H1 (cell line): ENCODE measurements around the gene MAP7D1. TPM values are rescaled to one million over a fixed set of nuclear protein-coding genes. Genes with fewer than 3 reads are reported as not detected.

Source experiments
- CTCF ChIA-PET: fragments of 300-600 bp; sonication (Branson Sonifier 250); formaldehyde crosslinking; loops from one replicate; lab custom pipeline; 2021; ENCODE audit not compliant: partially characterized antibody; lab: Charles Lee
- POLR2A ChIA-PET: fragments of 300-600 bp; sonication (Branson Sonifier 250); formaldehyde crosslinking; loops from one replicate; lab custom pipeline; 2021; ENCODE audit warnings: inconsistent platforms; ENCODE audit not compliant: partially characterized antibody; lab: Charles Lee
- DNase-seq, 2 experiments: peaks; one replicate each; pipeline versions ENCODE4 v3.0.0 to v3.0.0-alpha.2; 2010 to 2022; ENCODE audit warnings: low spot score in 2 of 2, low read depth in 1 of 2, mixed read lengths in 1 of 2
- FAIRE-seq: peaks from 2 replicates; lab custom pipeline; 2011; peaks lifted over from hg19 to GRCh38; lab: Jason Lieb, UNC
- H2AFZ ChIP-seq: 2 replicates; pipeline ENCODE4 v1.8.1; 2012; ENCODE audit warnings: low read length, inconsistent platforms
- H2AK5ac ChIP-seq: 2 replicates; pipeline ENCODE4 v1.6.1; 2013; ENCODE audit warnings: low read depth, low read length
- H2BK120ac ChIP-seq: replicated peaks from 2 replicates; pipeline ENCODE3; 2013; ENCODE audit warnings: low read depth, low read length, inconsistent platforms
- H2BK12ac ChIP-seq: 2 replicates; pipeline ENCODE4 v1.6.1; 2013; ENCODE audit warnings: low read depth, low read length
- H2BK15ac ChIP-seq: 2 replicates; pipeline ENCODE4 v1.6.1; 2013; ENCODE audit warnings: low read length
- H2BK20ac ChIP-seq: 2 replicates; pipeline ENCODE4 v1.6.1; 2013; ENCODE audit warnings: low read length
- H2BK5ac ChIP-seq: 2 replicates; pipeline ENCODE4 v1.6.1; 2013; ENCODE audit warnings: low read depth, low read length
- H3K14ac ChIP-seq: 2 replicates; pipeline ENCODE4 v1.6.1; 2013; ENCODE audit warnings: inconsistent platforms; ENCODE audit not compliant: insufficient read length
- H3K18ac ChIP-seq: 2 replicates; pipeline ENCODE4 v1.6.1; 2013; ENCODE audit warnings: low read length; ENCODE audit errors: extremely low read depth
- H3K23ac ChIP-seq: 2 replicates; pipeline ENCODE4 v1.6.1; 2013; ENCODE audit warnings: inconsistent platforms; ENCODE audit not compliant: insufficient read length
- H3K23me2 ChIP-seq: 2 replicates; pipeline ENCODE4 v1.6.1; 2013; ENCODE audit warnings: low read depth, low read length
- H3K27ac ChIP-seq: 2 replicates; pipeline ENCODE4 v1.6.1; 2011; ENCODE audit warnings: low read depth, low read length, inconsistent platforms
- H3K27me3 ChIP-seq, 4 experiments: replicated peaks in 1 of 4; 1 replicate in 1 of 4; 2 replicates in 3 of 4; pipeline versions ENCODE4 v1.6.1 to v1.8.1; 2011 to 2013; ENCODE audit warnings: low read length in 3 of 4, mild to moderate bottlenecking in 3 of 4, inconsistent platforms in 2 of 4, mixed read lengths in 2 of 4, moderate library complexity in 1 of 4; ENCODE audit not compliant: control insufficient read depth in 3 of 4, insufficient read depth in 3 of 4; ENCODE audit errors: extremely low read depth in 1 of 4
- H3K36me3 ChIP-seq, 4 experiments: 2 replicates each; pipeline versions ENCODE4 v1.6.1 to v1.8.1; 2011 to 2013; ENCODE audit warnings: mild to moderate bottlenecking in 4 of 4, low read length in 3 of 4, moderate library complexity in 2 of 4, control low read depth in 1 of 4, inconsistent platforms in 1 of 4; ENCODE audit not compliant: insufficient read depth in 4 of 4, control insufficient read depth in 2 of 4
- H3K4ac ChIP-seq: replicated peaks from 2 replicates; pipeline ENCODE3; 2013; ENCODE audit warnings: low read length, low read depth, mixed read lengths, inconsistent platforms; ENCODE audit not compliant: insufficient read length
- H3K4me1 ChIP-seq, 4 experiments: replicated peaks in 1 of 4; 1 replicate in 1 of 4; 2 replicates in 3 of 4; pipeline versions ENCODE4 v1.6.1 to v1.8.1; 2011 to 2013; ENCODE audit warnings: low read length in 3 of 4, inconsistent platforms in 2 of 4, mixed read lengths in 1 of 4; ENCODE audit not compliant: insufficient read depth in 4 of 4, control insufficient read depth in 3 of 4
- H3K4me2 ChIP-seq, 2 experiments: 2 replicates each; pipeline versions ENCODE4 v1.6.1 to v1.8.1; 2011 to 2013; ENCODE audit warnings: low read depth in 2 of 2, low read length in 2 of 2, control low read depth in 1 of 2, inconsistent platforms in 1 of 2, mild to moderate bottlenecking in 1 of 2; ENCODE audit not compliant: insufficient read depth in 1 of 2
- H3K4me3 ChIP-seq, 4 experiments: fragments of 200-600, 300-600 bp in 1 of 4; sonication (generic), shearing (Covaris generic), sonication (Bioruptor Twin) in 1 of 4; 2 replicates each; pipeline versions ENCODE4 v1.5.1 to v1.8.1; 2011 to 2016; ENCODE audit warnings: low read length in 4 of 4, low read depth in 3 of 4, control low read depth in 2 of 4, inconsistent platforms in 2 of 4, mild to moderate bottlenecking in 2 of 4, mixed read lengths in 1 of 4, moderate library complexity in 1 of 4; ENCODE audit not compliant: insufficient read depth in 2 of 4; ENCODE audit errors: extremely low read depth in 1 of 4
- H3K56ac ChIP-seq: replicated peaks from 2 replicates; pipeline ENCODE3; 2013; ENCODE audit warnings: low read depth, mild to moderate bottlenecking, mixed read lengths, low read length, inconsistent platforms; ENCODE audit not compliant: insufficient read length
- H3K79me1 ChIP-seq: 2 replicates; pipeline ENCODE4 v1.6.1; 2013; ENCODE audit warnings: low read depth, low read length, control low read depth
- H3K79me2 ChIP-seq, 2 experiments: 2 replicates each; pipeline versions ENCODE4 v1.6.1 to v1.8.1; 2012 to 2013; ENCODE audit warnings: low read length in 2 of 2, mild to moderate bottlenecking in 2 of 2, inconsistent platforms in 1 of 2; ENCODE audit not compliant: insufficient read depth in 2 of 2, control insufficient read depth in 1 of 2
- H3K9ac ChIP-seq, 4 experiments: replicated peaks in 1 of 4; 1 replicate in 1 of 4; 2 replicates in 3 of 4; pipeline versions ENCODE4 v1.6.1 to v1.8.1; 2011 to 2013; ENCODE audit warnings: low read depth in 3 of 4, low read length in 3 of 4, control low read depth in 2 of 4, mild to moderate bottlenecking in 2 of 4, moderate library complexity in 2 of 4, inconsistent platforms in 1 of 4; ENCODE audit errors: extremely low read depth in 1 of 4
- H3K9me3 ChIP-seq, 2 experiments: 2 replicates each; pipeline versions ENCODE4 v1.6.1 to v1.8.1; 2012 to 2013; ENCODE audit warnings: mild to moderate bottlenecking in 2 of 2, moderate library complexity in 2 of 2, control low read depth in 1 of 2, inconsistent platforms in 1 of 2, low read depth in 1 of 2, low read length in 1 of 2, mixed read lengths in 1 of 2; ENCODE audit not compliant: insufficient read depth in 2 of 2
- H4K20me1 ChIP-seq, 2 experiments: replicated peaks in 1 of 2; 2 replicates each; pipeline versions ENCODE3 to v1.8.1; 2011 to 2013; ENCODE audit warnings: inconsistent platforms in 2 of 2, low read length in 2 of 2, mild to moderate bottlenecking in 1 of 2; ENCODE audit not compliant: insufficient read depth in 2 of 2, control insufficient read depth in 1 of 2
- H4K5ac ChIP-seq: 2 replicates; pipeline ENCODE4 v1.6.1; 2013; ENCODE audit warnings: low read length, low read depth, mixed read lengths, inconsistent platforms; ENCODE audit not compliant: insufficient read length
- H4K8ac ChIP-seq: 2 replicates; pipeline ENCODE4 v1.8.0; 2013; ENCODE audit warnings: mild to moderate bottlenecking, moderate library complexity, low read length, inconsistent platforms; ENCODE audit not compliant: insufficient read depth; ENCODE audit errors: extremely low read depth
- H4K91ac ChIP-seq: replicated peaks from 2 replicates; pipeline ENCODE3; 2013; ENCODE audit warnings: low read length, mixed read lengths, inconsistent platforms; ENCODE audit not compliant: insufficient read length
- CBX8 ChIP-seq: fragments of 300-800, 300-1000 bp; sonication (generic); IDR thresholded peaks from 2 replicates; pipeline ENCODE4 v1.7.1; 2016; ENCODE audit warnings: low read depth, low read length, borderline replicate concordance
- KDM1A ChIP-seq: fragments of 200-600, 300-600 bp; sonication (generic); IDR thresholded peaks from 2 replicates; pipeline ENCODE4 v1.7.1; 2016; ENCODE audit warnings: mild to moderate bottlenecking, low read length, borderline replicate concordance
- POU5F1 ChIP-seq: IDR thresholded peaks from 2 replicates; pipeline ENCODE4 v1.6.1; 2011; ENCODE audit warnings: low read depth, mild to moderate bottlenecking, low read length, moderate library complexity
- RXRA ChIP-seq: IDR thresholded peaks from 2 replicates; pipeline ENCODE4 v1.6.1; 2011; ENCODE audit warnings: low read depth, mild to moderate bottlenecking, low read length, moderate library complexity; ENCODE audit not compliant: insufficient read depth
- SIN3A ChIP-seq, 2 experiments: IDR thresholded peaks in 1 of 2; conservative IDR thresholded peaks in 1 of 2; 2 replicates each; pipeline ENCODE4 v1.6.1; 2011 to 2012; ENCODE audit warnings: low read length in 2 of 2, improper control_type of control experiment in 1 of 2, low read depth in 1 of 2, mild to moderate bottlenecking in 1 of 2
- SIRT6 ChIP-seq: IDR thresholded peaks from one replicate; pipeline ENCODE4 v1.7.1; 2012; ENCODE audit warnings: low read length, inconsistent platforms
- SP4 ChIP-seq: IDR thresholded peaks from 2 replicates; pipeline ENCODE4 v1.6.1; 2012; ENCODE audit warnings: low read length, inconsistent platforms
- TCF12 ChIP-seq: IDR thresholded peaks from 2 replicates; pipeline ENCODE4 v1.6.1; 2011; ENCODE audit warnings: low read depth, mild to moderate bottlenecking, low read length
- WGBS, 2 experiments: shearing (Covaris generic) in 1 of 2; methylation state at CpG; one replicate each; pipeline versions ENCODE4 v1.1.6 to v1.1.7; 2013 to 2015; ENCODE audit warnings: low lambda C conversion rate in 2 of 2, mixed read lengths in 2 of 2, inconsistent platforms in 1 of 2, low coverage in 1 of 2, missing lambda C conversion rate in 1 of 2; ENCODE audit not compliant: insufficient replicate concordance in 2 of 2, insufficient coverage in 1 of 2, insufficient read length in 1 of 2; ENCODE audit errors: extremely low coverage in 1 of 2, missing lambda C conversion rate in 1 of 2; 5-methylcytosine and 5-hydroxymethylcytosine counted together
- polyA plus RNA-seq, 7 experiments: library from polyadenylated mRNA; depleted of rRNA in 3 of 7; stranded (reverse) in 5 of 7; unstranded in 2 of 7; fragments of >200 nt in 5 of 7; fragments of 200-250 nt in 2 of 7; gene quantifications; 1 replicate in 5 of 7; 2 replicates in 1 of 7; 4 replicates in 1 of 7; pipeline versions ENCODE4 v1.2.1 to v1.2.3, GENCODE V29; 2011 to 2013; ENCODE audit warnings: missing spikeins in 2 of 7, mixed read lengths in 2 of 7
- total RNA-seq: library from RNA; stranded (reverse); fragmentation: NEBNext Ultra II Directional; extraction: Animal tissue kit (Norgen Biotek cat#: 25700); gene quantifications from 2 replicates; pipeline ENCODE4 v1.2.1, GENCODE V29; 2021
- TF ChIP-seq, protein P1 (sequence below): IDR thresholded peaks from 2 replicates; pipeline ENCODE4 v1.6.1; 2011; ENCODE audit warnings: low read depth, mild to moderate bottlenecking, low read length; ENCODE audit not compliant: insufficient read depth

The MAP7D1 gene
- total and polyA plus RNA-seq, 2 of the 8 experiments (the other 6 are each of a cell fraction or from before 2014, with no cell fraction given) = 18.2 to 52.4 TPM

DNA sequence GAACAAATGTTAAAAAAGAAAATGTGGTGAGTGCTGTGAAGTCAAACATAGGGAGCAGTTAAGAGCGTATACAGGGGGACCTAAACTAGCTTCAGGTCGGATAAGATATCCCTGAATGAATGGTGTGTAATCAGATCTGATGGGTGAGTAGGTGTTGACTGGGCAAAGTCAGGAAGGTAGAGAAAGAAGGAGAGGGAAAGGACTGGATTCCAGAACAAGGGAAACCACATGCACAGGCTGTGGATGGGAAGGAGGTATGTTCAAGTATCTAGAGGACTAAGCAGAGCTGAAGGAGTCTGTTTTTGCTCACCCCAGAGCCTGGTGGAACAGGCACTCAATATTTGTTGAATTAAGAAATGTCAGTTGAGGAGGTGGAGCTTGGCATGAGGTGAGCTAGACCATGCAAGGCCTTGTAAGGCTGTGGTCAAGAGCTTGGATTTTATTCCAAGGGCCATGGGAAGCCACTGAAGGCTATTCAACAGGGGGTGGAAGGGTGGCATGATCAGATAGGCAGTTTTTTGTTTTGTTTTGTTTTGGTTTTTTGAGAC is 27.4 kb downstream of the MAP7D1 start:
- Histone ChIP-seq H3K14ac (no peak overlapping the region), H3K4ac (no peak overlapping the region), H3K27me3 (no peaks in the 10 kb centered on the region), H3K56ac (no peak overlapping the region), H2BK5ac (no peak overlapping the region; the same call in 1 of the 2 replicates), H3K23me2 (peaks cover 4% of the 10 kb centered on the region; the same call in 1 of the 2 replicates), H3K23ac (no peak overlapping the region), H3K18ac (no peak overlapping the region), H2BK20ac (no peak overlapping the region), H4K8ac (no peak overlapping the region), H3K79me2 (no peaks in the 10 kb centered on the region), H3K4me3 (no peak overlapping the region), H2AK5ac (0 out of 2 replicates have a peak overlapping the region, but pooled peaks have one; percentile 24), H2BK15ac (no peak overlapping the region), H3K79me1 (no peaks in the 10 kb centered on the region), H3K9me3 (no peaks in the 10 kb centered on the region), H2BK120ac (no peak overlapping the region), H4K91ac (no peak overlapping the region), H3K4me1 (peaks cover 5 to 15% (median 7%) of the 10 kb centered on the region in 4 experiments; a peak in 5 of 7 replicates), H4K20me1 (peaks cover 0 to 4% of the 10 kb centered on the region in 2 experiments), H4K5ac (no peak overlapping the region), H3K9ac (no peak overlapping the region), H3K4me2 (no peak overlapping the region), H2BK12ac (no peak overlapping the region), H3K36me3 (peaks cover 5 to 12% (median 7%) of the 10 kb centered on the region in 4 experiments; a peak in 6 of 8 replicates), H2AFZ (no peak overlapping the region), H3K27ac (no peak overlapping the region)
- ChIA-PET POLR2A (interaction anchor here (0.7 to 2.8 kb wide), 8 partner anchors 13 to 33 kb away, joined by 3 to 12 read pairs (median 5); partner anchors contain the start of genes MAP7D1 and TRAPPC3), CTCF (interaction anchor here (0.5 to 13.3 kb wide), 9 partner anchors 16 to 1009 kb away, joined by 3 to 261 read pairs (median 4); partner anchors contain the start of genes MAP7D1 and TRAPPC3)
- WGBS, 2 experiments = 86% methylated on average over 2 of the region's 2 CpGs; no CpG with 5 or more reads in 1 of the 2 experiments
- FAIRE-seq (no peak), DNase-seq (no peak)
- no peak for TF ChIP-seq TCF12
- no peak for TF ChIP-seq POU5F1
- TF ChIP-seq SIN3A (conservative IDR thresholded peaks at IDR 0.05 in 1 of 2, IDR thresholded peaks at IDR 0.05 in 1 of 2; ENCODE audit: low read depth in 1 of 2, low read length in 2 of 2) = no peak
- no peak for TF ChIP-seq KDM1A
- no peak for TF ChIP-seq CBX8
- TF ChIP-seq SP4 = no peak
- TF ChIP-seq RXRA = no peak
- TF ChIP-seq, protein P1, sequence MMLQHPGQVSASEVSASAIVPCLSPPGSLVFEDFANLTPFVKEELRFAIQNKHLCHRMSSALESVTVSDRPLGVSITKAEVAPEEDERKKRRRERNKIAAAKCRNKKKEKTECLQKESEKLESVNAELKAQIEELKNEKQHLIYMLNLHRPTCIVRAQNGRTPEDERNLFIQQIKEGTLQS = no peak
- TF ChIP-seq SIRT6 = no peak
